Suprapubic skin (tissue), 3 donors: Measurements from ENCODE around the gene NPAS3.

Experiments
- CTCF ChIP-seq, 2 donors: fragments of 200-600 bp in 1 of 2; fragments of 450-650 bp in 1 of 2; sonication (generic) in 1 of 2; IDR thresholded peaks; one replicate each; pipeline ENCODE4 v1.5.1; 2016 to 2019; ENCODE audit warnings: antibody characterized with exemption in 2 of 2, mild to moderate bottlenecking in 1 of 2, moderate library complexity in 1 of 2
- POLR2A ChIP-seq, 2 donors: fragments of 450-650 bp; IDR thresholded peaks; one replicate each; pipeline ENCODE4 v1.6.1; 2017; ENCODE audit warnings: antibody characterized with exemption in 2 of 2, mild to moderate bottlenecking in 2 of 2, moderate library complexity in 2 of 2

GRCh38 chr14:33065634-33066033 is 127.0 kb downstream of the NPAS3 start:
- TF ChIP-seq CTCF (IDR thresholded peaks at IDR 0.05): no peak
- TF ChIP-seq POLR2A (IDR thresholded peaks at IDR 0.05): no peak
